GM19395 (cell line): ENCODE results near the gene SLC26A11.
"Not testable (repeated sequence)": the region's sequence is repeated elsewhere in the genome, so short reads cannot be mapped to it uniquely, and the experiment has no call there.

Source experiments
- ATAC-seq: cut with Tn5 transposase; IDR thresholded peaks from one replicate; pipeline ENCODE4 v1.9.1; 2021; ENCODE audit warnings: mild to moderate bottlenecking, moderate library complexity; ENCODE audit not compliant: unreplicated experiment

Gene SLC26A11

DNA sequence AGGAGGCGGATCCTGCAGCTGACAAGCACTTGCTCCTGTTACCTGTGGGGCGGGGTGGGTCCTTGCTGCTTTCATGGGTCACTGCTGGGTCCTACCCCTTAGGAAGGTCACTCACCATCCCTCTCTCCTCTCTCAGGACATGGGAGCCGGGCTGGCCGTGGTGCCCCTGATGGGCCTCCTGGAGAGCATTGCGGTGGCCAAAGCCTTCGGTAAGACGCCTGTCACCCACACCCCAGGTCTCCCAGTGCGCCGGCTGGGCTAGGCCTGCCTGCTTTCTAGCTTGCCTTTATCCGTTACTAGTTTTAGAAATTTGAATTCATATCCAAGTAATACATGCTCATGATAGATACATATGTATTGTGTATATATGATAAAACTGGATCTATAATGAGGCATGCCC lies 17.2 kb downstream of the SLC26A11 start:
- no peak for ATAC-seq

DNA sequence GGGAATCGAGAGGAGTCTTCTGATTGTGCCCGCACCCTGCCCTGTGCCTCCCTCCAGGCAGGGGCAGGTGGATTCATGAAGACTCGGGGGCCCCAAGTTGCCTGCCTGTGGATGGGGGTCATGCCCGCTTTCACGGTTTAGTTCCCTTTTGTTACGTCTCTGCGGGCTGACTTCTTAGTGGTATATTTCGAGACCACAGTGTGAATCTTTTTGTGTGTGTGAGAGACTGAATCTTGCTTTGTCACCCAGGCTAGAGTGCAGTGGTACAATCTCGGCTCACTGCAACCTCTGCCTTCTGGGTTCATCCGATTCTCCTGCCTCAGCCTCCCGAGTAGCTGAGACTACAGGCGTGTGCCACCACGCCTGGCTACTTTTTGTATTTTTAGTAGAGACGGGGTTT lies 22.3 kb downstream of the SLC26A11 start:
- no peak for ATAC-seq

DNA sequence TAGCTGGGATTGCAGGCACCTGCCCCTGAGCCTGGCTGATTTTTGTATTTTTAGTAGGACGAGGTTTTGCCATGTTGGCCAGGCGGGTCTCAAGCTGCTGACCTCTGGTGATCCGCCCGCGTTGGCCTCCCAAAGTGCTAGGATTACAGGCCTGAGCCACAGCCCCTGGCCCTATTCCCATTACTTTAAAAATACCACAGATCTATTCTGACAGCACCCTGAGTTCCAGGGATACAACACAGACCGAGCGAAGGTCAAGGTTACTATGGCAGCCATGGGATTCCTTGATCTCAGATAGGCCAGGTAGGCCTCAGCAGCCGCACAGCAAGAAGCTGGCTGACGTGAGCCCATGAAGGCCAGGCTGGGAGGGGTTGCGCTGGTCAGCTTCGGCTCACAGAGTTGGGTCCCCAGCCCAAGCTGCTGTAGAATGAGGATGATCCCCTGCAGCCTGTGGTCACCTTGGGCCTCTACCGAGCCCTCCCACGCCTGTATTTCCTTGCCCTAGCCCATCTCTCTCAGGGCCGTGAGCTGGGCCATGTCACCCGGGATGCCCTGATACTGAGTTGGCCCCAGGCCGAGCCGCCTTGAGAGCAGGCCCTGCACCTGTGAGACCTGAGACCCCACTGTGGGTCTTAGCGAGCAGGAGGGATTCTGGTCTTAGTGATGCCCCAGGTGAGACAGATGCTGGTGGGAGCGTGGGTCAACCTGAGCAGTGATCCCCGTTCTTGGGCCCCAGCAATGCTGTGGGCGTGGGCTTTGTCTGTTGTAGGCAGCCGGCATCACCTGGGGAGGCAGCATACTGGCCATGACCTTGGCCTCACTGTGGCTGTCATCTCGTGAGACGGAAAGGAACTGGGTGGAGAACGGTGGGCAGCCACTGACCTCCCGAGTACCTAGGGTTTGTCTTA lies 23.6 kb downstream of the SLC26A11 start:
- no peak for ATAC-seq

DNA sequence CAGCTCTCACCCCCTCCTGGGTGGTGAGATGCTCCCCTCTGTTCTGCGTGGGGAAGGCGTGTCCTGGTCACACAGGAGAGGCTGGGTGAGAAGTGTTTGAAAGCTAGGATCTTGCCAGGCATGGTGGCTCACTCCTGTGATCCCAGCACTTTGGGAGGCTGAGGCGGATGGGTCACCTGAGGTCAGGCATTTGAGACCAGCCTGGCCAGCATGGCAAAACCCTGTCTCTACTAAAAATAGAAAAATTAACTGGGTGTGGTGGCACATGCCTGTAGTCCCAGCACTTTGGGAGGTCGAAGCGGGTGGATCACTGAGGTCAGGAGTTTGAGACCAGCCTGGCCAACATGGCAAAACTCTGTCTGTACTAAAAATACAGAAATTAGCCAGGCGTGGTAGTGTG lies 24.2 kb downstream of the SLC26A11 start:
- not testable (repeated sequence) for ATAC-seq

DNA sequence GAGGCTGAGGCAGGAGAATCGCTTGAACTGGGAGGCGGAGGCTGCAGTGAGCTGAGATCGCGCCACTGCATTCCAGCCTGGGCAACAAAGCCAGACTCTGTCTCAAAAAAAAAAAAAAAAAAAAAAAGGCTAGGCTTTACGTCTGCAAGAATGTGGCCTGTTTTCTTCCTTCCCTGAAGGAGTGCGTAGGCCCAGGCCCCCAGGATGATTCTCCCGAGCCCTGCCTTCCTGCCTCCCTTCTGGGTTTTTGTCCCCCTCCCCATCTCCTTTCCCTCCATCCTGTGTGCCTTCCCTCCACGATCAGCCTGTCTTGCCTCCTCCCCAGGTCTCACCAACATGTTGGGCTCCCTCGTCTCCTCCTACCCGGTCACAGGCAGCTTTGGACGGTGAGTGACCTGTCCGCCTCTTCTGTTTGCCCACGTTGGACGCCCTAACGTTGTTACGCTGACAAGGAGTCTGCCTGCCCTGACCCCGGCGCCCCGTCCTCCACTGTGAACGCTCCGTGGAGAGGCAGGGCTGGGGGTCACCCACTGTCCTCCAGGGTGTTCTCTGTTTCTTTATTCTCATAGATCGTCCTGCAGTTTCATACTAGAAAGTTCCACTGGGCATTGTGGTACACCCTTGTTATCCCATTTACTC lies 24.8 kb downstream of the SLC26A11 start:
- no peak for ATAC-seq

DNA sequence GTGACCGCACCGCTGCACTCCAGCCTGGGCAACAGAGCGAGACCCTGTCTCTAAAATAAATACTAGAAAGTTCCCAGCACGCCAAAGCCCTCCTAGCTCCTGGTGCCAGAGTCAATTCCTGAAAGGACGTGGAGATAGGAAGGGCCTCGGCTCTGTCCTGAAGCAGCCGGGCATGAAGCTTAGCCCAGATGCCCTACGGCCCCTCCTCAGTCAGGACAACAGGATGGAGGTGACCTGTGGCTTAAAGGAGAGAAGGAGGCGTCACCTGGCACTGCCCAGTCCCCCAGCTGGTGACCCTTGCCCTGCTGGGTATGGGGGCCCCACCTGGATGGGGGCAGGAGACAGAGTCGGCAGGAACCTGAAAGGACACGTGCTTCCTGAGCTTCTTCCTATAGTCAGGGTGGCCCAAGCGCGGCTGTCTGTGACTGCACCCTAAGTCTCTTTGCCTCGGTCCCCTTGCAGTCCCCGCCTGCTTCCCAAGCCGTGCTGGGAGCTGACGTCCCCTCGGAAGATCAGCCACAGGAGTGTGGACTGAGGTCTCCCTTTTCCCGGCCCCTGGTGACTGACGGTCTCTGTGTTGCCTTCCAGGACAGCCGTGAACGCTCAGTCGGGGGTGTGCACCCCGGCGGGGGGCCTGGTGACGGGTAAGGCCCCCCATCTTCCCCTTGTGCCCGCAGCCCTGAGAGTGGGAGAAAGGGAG lies 25.5 kb downstream of the SLC26A11 start:
- no peak for ATAC-seq

DNA sequence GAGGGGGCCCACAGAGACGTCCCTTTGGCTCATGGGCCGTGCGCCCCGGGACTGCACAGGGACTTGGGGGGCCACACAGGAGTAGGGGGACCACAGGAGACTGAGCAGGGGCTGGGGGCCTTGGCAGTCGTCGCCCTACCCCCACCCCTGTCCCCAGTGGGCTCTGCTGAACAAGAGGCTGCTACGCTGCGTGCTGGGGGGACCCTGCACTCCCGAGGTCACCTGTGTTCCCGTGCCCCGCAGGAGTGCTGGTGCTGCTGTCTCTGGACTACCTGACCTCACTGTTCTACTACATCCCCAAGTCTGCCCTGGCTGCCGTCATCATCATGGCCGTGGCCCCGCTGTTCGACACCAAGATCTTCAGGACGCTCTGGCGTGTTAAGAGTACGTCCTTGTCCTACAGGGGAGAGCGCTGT lies 26.0 kb downstream of the SLC26A11 start:
- no peak for ATAC-seq

DNA sequence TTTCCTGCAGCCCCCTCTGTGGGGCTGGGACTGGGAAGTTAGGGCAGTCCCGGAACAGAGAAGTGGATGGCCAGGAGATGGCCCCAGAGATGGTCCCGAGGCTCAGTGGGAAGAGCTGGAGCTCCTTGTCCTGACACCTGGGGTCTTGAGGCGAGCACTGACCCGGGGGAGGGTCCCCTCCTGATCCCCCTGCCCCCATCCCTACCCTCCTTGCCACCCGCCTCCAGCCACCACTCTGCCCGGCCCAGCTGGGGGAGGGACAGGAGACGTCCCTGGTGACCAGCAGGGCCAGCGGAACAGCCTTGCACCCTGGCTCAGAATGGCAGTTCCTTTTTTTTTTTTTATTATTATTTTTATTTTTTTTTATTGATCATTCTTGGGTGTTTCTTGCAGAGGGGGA lies 26.5 kb downstream of the SLC26A11 start:
- no peak for ATAC-seq

DNA sequence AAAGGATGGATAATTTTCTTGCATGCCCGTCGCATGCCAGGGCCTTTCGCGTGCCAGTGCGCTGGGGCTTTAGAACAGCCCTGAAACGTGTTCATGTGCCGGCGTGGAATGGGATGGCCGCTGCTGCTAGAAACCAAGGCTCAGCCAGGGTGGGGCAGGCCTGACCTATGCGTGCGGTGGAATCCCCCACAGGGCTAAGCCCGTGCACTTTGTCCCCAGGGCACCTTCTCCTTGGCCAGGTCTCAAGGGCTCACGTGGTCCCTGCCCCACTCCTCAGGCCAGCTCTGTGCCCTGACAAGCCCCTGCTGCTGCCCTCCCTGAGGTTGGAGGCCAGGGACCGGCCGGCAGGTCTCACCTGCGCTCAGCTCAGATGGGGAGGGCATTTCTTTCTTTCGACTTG lies 27.3 kb downstream of the SLC26A11 start:
- ATAC-seq: no peak

DNA sequence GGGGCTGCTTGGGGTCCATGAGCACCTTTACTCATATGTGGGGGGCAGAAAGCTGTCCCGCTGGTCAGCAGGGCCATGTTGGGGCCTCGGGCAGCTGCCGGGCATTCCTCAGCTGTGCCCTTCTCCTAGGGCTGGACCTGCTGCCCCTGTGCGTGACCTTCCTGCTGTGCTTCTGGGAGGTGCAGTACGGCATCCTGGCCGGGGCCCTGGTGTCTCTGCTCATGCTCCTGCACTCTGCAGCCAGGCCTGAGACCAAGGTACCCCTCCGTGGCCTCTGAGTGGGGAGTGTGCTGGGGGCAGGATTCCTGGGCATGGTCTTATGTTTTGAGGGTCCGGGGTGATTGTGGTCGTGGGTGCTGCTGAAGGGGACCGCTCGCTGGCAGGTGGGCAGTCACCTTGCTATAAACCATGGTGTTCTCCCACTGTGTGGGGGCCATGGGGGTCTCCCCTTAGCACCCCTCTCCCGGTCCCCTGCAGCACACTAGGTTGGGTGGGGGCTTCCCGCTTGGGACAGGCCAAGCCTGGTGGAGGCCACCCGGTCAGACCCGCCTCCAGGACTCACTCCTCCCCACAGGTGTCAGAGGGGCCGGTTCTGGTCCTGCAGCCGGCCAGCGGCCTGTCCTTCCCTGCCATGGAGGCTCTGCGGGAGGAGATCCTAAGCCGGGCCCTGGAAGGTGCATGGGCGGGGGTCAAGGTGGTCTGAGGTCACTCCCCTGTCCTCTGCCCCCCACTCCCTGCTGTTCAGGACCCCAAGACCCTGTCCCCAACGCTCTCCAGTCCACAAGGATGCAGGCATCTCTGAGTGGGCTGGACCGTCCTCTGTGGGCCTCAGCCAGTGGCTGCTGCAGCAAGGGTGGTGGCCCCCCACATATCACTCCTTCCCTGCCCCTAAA lies 28.0 kb downstream of the SLC26A11 start:
- no peak for ATAC-seq

DNA sequence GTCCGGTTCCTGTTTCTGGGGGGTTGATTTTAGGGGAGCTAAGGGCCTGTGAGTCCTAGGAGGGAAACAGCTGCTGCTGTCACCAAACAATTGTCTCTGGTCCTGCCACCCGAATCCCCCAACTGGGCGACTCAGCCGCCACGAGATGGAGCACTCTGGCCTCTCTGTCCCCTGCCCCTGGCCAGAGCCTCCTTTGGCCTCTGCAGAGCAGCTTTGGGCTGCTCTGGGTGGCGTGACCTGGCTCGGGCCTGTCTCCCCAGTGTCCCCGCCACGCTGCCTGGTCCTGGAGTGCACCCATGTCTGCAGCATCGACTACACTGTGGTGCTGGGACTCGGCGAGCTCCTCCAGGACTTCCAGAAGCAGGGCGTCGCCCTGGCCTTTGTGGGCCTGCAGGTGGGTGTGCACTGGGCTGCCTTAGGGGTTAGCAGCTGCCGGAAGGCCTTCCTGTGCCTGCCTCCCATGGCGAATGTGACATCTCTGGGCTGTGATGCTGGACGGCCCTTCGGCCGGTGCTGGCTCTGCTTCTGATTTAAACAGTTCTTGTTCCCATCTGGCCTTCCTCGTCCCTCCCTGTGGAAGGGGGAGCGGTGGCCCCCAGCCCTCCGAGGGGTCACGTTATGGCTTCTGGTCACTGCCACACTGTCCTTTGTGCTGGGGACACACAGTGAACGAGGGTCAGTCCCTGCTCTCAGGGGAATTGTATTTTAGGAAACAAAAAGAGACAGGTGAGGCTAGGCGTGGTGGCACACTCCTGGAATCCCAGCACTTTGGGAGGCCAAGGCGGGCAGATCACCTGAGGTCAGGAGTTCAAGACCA lies 28.9 kb downstream of the SLC26A11 start:
- no peak for ATAC-seq

DNA sequence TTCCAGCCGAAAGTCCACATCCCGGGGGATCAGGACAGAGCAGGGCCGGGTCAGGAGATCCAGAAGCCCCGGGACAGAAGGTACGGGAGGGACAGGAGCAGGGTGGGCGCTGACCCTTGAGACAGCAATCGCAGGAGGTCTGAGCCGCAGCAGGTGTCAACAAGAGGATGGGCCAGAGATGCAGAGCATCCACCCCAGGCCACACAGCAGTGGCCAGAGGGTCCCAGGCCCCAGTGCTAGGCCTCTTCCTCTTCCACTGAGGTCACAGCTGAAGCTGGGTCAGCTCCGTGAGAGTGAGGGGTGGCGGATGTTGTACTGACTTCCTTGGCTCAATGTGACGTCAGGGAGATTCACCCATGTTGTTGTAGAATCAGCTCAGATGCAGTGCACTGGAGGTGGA lies 31.7 kb downstream of the SLC26A11 start:
- no peak for ATAC-seq

DNA sequence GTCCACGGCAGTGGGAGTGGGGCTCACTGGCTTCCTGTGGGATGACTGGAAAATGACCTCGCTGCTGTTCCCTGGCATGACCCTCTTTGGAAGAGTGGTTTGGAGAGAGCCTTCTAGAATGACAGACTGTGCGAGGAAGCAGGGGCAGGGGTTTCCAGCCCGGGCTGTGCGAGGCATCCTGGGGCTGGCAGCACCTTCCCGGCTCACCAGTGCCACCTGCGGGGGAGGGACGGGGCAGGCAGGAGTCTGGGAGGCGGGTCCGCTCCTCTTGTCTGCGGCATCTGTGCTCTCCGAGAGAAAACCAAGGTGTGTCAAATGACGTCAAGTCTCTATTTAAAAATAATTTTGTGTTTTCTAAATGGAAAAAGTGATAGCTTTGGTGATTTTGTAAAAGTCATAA lies 32.6 kb downstream of the SLC26A11 start:
- no peak for ATAC-seq

DNA sequence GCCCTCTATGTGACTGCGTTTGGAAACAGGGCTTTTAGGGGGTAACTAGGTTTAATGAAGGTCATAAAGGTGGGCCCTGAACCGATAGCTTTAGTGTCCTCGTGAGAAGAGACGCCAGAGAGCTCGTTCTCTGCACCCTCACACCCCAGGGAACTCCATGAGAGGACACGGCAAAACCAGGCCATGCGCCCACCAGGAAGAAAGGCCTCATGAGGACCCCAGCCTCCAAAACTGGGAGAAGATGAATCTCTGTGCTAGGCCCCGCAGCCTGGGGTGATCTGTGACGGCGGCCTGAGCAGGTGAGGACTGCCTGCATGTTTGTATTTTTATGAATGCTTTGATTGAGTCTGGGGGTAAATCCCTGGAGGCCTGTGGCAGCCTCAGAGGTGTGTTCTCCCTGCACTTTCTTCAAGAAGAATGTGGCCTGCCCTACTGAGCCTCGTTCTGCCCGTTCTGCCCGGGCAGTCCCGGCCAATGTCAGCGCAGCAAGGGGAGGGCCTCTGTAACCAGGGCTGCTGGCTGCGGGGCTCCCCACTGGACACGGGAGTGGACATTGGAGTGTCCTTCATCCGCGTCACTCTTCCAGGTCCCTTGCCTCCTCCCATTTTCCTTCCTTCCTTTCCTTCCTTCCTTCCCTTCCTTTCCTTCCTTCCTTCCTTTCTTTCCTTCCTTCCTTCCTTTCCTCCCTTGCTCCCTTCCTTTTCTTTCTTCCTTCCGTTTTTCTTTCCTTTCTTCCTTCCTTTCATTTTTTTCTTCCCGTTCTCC lies 33.6 kb downstream of the SLC26A11 start:
- no peak for ATAC-seq

DNA sequence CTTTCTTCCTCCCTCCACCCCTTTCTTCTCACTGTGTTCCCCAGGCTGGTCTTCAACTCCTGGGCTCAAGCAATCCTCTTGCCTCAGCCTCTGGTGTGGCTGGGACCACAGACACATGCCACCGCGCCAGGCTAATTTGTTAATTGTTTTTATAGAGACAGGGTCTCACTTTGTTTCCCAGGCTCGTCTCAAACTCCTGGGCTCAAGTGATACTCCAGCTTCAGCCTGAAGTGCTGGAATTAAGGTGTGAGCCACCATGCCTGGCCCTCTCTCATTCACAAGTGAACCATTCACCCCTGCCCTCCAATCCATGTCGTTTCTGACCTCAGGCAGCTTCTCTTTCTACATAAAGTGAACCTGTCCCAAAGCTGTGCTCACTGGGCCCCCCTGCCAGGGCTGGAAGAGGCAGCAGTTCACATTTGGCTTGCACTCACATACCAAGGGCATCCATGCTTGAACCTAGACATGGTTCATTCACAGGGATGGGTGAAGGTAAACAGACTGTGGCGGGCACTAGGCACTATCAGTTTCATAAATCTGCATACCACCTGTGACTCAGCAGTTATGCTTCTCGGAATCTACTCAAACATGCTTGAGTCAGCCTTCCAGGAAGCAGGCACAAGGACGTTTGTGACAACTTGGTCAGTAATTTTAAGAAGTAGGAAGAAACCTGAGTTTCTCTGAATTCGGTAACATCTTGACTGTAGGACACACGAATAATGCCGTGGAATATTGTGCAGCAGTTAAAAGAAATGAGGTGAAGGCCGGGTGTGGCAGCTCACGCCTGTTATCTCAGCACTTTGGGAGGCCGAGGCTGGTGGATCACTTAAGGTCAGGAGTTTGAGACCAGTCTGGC lies 34.4 kb downstream of the SLC26A11 start:
- peak; percentile 53 for ATAC-seq

DNA sequence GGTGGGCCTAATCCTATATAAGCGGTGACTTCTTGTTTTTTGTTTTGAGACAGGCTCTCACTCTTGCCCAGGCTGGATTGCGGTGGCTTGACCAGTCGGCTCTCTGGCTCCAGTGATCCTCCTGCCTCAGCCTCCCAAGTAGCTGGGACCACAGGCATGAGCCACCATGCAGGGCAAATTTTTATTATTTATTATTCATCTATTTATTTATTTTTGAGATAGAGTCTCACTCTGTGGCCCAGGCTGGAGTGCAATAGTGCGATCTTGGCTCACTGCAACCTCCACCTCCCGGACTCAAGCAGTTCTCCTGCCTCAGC lies 35.8 kb downstream of the SLC26A11 start:
- ATAC-seq: no peak

DNA sequence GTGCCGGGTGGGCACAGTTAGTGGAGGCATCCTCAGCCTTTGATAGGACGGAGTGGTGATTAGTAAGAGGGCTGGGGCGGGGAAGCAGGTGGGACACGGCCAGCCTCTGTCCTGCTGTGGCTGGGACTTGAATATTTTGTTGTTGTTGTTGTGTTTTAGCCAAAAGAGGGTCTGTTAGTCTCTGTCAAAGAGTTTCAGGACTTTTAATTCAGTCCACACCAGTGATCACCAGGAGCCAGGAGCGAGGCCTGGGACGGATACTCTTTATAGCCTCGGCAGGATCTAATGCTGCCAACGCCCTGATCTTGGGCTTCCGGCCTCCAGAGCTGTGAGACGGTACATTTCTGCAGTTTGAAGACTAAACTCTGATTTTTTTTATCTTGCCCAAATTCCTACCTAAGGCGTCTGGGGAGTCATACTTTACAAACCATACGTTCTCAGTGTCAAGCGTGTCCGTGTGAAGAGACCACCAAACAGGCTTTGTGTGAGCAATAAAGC lies 37.5 kb downstream of the SLC26A11 start:
- no peak for ATAC-seq

DNA sequence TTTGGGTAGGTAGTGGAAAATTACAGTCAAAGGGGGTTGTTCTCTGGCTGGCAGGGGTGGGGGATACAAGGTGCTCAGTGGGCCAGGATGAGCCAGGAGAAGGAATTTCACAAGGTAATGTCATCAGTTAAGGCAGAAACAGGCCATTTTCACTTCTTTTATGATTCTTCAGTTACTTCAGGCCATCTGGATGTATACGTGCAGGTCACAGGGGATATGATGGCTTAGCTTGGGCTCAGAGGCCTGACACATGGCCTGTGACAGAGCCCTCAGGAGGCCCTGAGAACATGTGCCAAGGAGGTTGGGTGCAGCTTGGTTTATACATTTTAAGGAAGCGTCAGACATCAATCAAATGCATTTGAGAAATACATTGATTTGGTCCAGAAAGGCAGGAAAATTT lies 38.1 kb downstream of the SLC26A11 start:
- not testable (repeated sequence) for ATAC-seq
